Gastrocnemius medialis (tissue), 4 donors: ENCODE measurements around the gene DCHS2. TPM values are rescaled to one million over a fixed set of nuclear protein-coding genes. Genes with fewer than 3 reads are reported as not detected.

ENCODE experiments used
- ATAC-seq, 2 donors: fragments of 150-250 bp; one replicate each; pipeline ENCODE4 v1.9.1; 2016
- DNase-seq, 2 donors: peaks; one replicate each; pipeline ENCODE4 v3.0.0-alpha.2; 2019
- H3K27ac ChIP-seq, 4 donors: fragments of 200-600 bp; sonication (generic); 1 replicate in 1 of 4; 2 replicates in 3 of 4; pipeline ENCODE4 v1.5.1; 2016 to 2018; ENCODE audit warnings: mild to moderate bottlenecking in 2 of 4, moderate library complexity in 1 of 4
- H3K27me3 ChIP-seq, 3 donors: fragments of 200-600 bp; sonication (generic) in 2 of 3; 1 replicate in 1 of 3; 2 replicates in 2 of 3; pipeline versions ENCODE4 v1.5.1 to v1.6.0; 2016 to 2019; ENCODE audit warnings: mild to moderate bottlenecking in 1 of 3, moderate library complexity in 1 of 3
- H3K36me3 ChIP-seq, 2 donors: fragments of 200-600 bp; sonication (generic) in 1 of 2; one replicate each; pipeline ENCODE4 v1.5.1; 2017 to 2018
- H3K4me1 ChIP-seq, 2 donors: fragments of 200-600 bp; sonication (generic) in 1 of 2; one replicate each; pipeline ENCODE4 v1.5.1; 2016 to 2017; ENCODE audit warnings: mild to moderate bottlenecking in 2 of 2
- H3K4me3 ChIP-seq, 4 donors: fragments of 200-600 bp; sonication (generic) in 3 of 4; 1 replicate in 1 of 4; 2 replicates in 3 of 4; pipeline ENCODE4 v1.5.1; 2016 to 2019; ENCODE audit warnings: mild to moderate bottlenecking in 2 of 4
- H3K9me3 ChIP-seq, 3 donors: fragments of 200-600 bp; sonication (generic) in 2 of 3; 1 replicate in 1 of 3; 2 replicates in 2 of 3; pipeline ENCODE4 v1.5.1; 2016 to 2019
- POLR2A ChIP-seq, 2 donors: fragments of 450-650 bp; IDR thresholded peaks; one replicate each; pipeline ENCODE4 v1.6.1; 2017; ENCODE audit warnings: antibody characterized with exemption in 2 of 2, mild to moderate bottlenecking in 2 of 2, moderate library complexity in 2 of 2
- in situ Hi-C, 4 donors: fragments of 200-750 bp; cut with MboI; loops; one replicate each; pipeline versions ENCODE4 v1.15.0 to v1.8.0; 2017; ENCODE audit warnings: low sequenced_read_pairs in 4 of 4
- intact Hi-C: fragments of 100-400 bp; cut with DNase I; formaldehyde crosslinking; loops from one replicate; pipeline ENCODE4 v1.15.1; 2023; ENCODE audit warnings: low total_unique reads
- total RNA-seq, 4 donors: library from RNA; depleted of rRNA; stranded (reverse); fragments of >200 nt; gene quantifications; one replicate each; pipeline versions ENCODE4 v1.1.0 to v1.2.3, GENCODE V29; 2016
- TF ChIP-seq, protein P1 (sequence below), 5 experiments: fragments of 450-650 bp in 3 of 5; fragments of 200-600 bp in 2 of 5; sonication (generic) in 2 of 5; IDR thresholded peaks in 4 of 5; conservative IDR thresholded peaks in 1 of 5; 1 replicate in 4 of 5; 2 replicates in 1 of 5; pipeline ENCODE4 v1.5.1; 2016 to 2019; ENCODE audit warnings: antibody characterized with exemption in 5 of 5, mild to moderate bottlenecking in 3 of 5, moderate library complexity in 3 of 5

DCHS2 gene
- total RNA-seq, 4 donors from 2014 or later = under 0.01 to 0.18 (median 0.04) TPM

DNA sequence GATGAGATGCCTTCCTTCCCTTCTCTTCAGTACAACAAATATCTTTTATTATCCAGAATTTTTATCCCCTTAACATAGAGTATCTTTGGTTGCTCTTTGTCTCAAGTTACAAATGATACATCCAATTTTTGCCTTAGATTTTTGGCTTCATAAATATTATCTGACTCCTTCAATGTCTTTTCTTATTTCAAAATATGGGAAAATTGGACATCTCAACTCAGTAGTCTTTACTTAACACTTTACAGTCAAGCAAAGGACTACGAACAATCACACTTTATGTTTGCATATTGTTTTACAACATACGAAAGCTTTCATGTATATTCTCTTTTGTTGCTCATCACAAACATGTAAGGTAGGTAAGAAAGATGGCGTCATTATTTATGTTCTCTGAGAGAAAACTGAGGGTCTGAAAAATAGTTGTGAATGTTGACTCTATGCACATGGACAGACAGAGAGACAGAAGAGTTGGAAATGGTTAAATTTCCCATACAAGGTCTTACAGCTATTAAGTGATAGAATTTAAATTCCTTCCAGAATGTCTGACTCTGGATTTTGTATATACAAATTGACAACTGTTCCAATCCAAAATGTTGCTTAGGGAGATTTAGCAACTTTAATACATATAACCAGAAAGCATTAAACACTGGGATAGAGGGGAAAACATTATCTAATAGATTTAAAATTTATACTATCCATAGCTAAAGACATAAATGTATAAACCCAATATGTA is 29.4 kb downstream of the DCHS2 start:
- TF ChIP-seq, protein P1, sequence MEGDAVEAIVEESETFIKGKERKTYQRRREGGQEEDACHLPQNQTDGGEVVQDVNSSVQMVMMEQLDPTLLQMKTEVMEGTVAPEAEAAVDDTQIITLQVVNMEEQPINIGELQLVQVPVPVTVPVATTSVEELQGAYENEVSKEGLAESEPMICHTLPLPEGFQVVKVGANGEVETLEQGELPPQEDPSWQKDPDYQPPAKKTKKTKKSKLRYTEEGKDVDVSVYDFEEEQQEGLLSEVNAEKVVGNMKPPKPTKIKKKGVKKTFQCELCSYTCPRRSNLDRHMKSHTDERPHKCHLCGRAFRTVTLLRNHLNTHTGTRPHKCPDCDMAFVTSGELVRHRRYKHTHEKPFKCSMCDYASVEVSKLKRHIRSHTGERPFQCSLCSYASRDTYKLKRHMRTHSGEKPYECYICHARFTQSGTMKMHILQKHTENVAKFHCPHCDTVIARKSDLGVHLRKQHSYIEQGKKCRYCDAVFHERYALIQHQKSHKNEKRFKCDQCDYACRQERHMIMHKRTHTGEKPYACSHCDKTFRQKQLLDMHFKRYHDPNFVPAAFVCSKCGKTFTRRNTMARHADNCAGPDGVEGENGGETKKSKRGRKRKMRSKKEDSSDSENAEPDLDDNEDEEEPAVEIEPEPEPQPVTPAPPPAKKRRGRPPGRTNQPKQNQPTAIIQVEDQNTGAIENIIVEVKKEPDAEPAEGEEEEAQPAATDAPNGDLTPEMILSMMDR (IDR thresholded peaks at IDR 0.05 in 4 of 5, conservative IDR thresholded peaks at IDR 0.05 in 1 of 5) = no peak
- TF ChIP-seq POLR2A (IDR thresholded peaks at IDR 0.05) = no peak
- DNase-seq = no peak
- intact Hi-C loops = no loop called here
- Histone ChIP-seq H3K27ac (no peak overlapping the region), H3K27me3 (no peaks in the 10 kb centered on the region), H3K9me3 (no peaks in the 10 kb centered on the region), H3K4me1 (no peaks in the 10 kb centered on the region), H3K36me3 (no peaks in the 10 kb centered on the region), H3K4me3 (no peak overlapping the region)
- ATAC-seq = no peak
- in situ Hi-C loops = no loop called here

DNA sequence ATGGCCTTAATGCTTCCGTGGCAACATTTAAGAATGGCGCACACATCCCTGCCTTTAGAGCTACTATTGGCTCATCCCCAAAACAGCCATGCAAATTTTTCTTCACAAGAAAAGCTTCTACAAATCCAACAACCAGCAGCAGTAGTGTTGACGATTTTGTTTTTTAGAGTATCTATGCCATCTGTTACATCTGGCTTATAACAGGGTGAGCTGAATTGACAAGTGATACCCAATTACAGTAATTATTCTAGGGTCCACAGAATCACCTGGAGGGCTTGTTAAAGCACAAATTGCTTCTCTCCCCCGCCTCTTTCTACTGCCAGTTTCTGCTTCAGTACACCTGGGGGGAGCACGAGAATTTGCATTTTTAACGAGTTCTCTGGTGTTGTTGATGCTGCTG is 34.1 kb downstream of the DCHS2 start:
- no peaks in the 10 kb centered on the region for H3K36me3 ChIP-seq
- H3K4me3 ChIP-seq = no peak overlapping the region
- no peaks in the 10 kb centered on the region for H3K4me1 ChIP-seq
- H3K27ac ChIP-seq = no peak overlapping the region
- DNase-seq (no peak), ATAC-seq (no peak)
- no peaks in the 10 kb centered on the region for H3K9me3 ChIP-seq
- in situ Hi-C loops = no loop called here
- H3K27me3 ChIP-seq = no peaks in the 10 kb centered on the region
- TF ChIP-seq POLR2A (IDR thresholded peaks at IDR 0.05) = no peak
- TF ChIP-seq, protein P1 (IDR thresholded peaks at IDR 0.05 in 4 of 5, conservative IDR thresholded peaks at IDR 0.05 in 1 of 5) = no peak
- intact Hi-C loops = no loop called here

DNA sequence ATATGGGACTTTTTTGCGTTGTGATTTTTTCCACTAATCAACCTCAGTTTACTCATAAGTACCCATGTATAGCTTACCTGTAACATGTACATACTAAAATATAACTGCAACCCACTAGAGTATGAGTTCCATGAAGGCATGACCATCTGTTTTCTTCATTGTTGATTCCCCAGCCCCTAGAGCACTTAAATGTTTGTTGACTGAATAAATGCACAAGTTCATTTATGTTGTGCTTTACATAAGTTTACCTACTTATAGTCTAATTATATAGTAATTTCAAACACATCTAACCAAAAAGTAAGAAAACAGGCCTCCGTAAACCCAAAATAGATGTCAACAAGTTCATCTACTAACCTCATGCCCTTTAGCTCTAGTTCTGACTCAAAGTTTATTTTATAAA is 34.7 kb downstream of the DCHS2 start:
- H3K36me3 ChIP-seq = no peaks in the 10 kb centered on the region
- H3K4me1 ChIP-seq = no peaks in the 10 kb centered on the region
- ATAC-seq (no peak), DNase-seq (no peak)
- in situ Hi-C loops (no loop called here), intact Hi-C loops (no loop called here)
- no peak for TF ChIP-seq POLR2A (IDR thresholded peaks at IDR 0.05)
- TF ChIP-seq, protein P1 (IDR thresholded peaks at IDR 0.05 in 4 of 5, conservative IDR thresholded peaks at IDR 0.05 in 1 of 5) = no peak
- no peak overlapping the region for H3K4me3 ChIP-seq
- no peaks in the 10 kb centered on the region for H3K27me3 ChIP-seq
- H3K27ac ChIP-seq = no peak overlapping the region
- no peaks in the 10 kb centered on the region for H3K9me3 ChIP-seq

DNA sequence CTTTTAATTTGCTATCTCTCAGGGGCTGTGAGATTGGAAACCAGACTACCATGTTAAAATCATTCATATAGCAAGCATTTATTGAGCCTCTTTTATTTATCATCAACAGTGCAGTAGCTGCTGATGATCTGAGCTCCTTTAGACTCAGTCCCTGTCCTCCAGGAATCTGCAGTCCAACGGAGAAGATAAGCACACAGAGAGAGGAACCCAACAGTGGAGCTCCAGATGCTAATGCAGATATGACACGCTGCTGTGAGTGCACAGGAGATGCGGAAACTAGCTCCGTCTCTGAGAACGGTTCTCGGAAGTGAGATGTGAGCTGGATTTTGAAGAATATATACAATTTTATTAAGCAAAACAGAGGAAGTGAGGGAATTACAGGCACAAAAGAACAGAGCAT is 35.4 kb downstream of the DCHS2 start:
- Histone ChIP-seq H3K27ac (no peak overlapping the region), H3K4me1 (no peaks in the 10 kb centered on the region), H3K4me3 (no peak overlapping the region), H3K27me3 (no peaks in the 10 kb centered on the region), H3K36me3 (no peaks in the 10 kb centered on the region), H3K9me3 (no peaks in the 10 kb centered on the region)
- TF ChIP-seq, protein P1 (IDR thresholded peaks at IDR 0.05 in 4 of 5, conservative IDR thresholded peaks at IDR 0.05 in 1 of 5) = no peak
- TF ChIP-seq POLR2A (IDR thresholded peaks at IDR 0.05) = no peak
- intact Hi-C loops = no loop called here
- in situ Hi-C loops = no loop called here
- DNase-seq = no peak
- no peak for ATAC-seq

DNA sequence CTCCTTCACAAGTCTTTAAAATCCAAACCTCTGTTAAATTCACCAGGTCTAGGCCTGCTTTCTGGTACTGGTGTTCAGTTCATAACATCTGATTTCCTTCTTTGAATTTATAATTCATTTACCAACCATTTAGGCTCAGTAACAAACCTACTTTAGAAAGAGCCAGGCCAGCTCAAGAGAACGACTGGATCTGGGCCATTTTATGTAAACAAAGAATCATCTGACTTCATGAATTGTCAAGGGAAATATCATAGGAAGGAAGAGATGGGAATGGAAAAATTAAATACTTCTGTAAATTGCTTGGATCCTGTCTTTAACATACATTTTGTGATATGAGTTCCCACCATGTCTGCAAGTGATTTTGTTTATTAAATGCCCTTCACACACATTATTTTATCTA is 36.5 kb downstream of the DCHS2 start:
- H3K4me1 ChIP-seq = no peaks in the 10 kb centered on the region
- intact Hi-C loops = no loop called here
- ATAC-seq = no peak

More for the DNA sequence above, 36.5 kb downstream of the DCHS2 start:
- H3K27ac ChIP-seq = no peak overlapping the region
- H3K9me3 ChIP-seq = no peaks in the 10 kb centered on the region
- no peak for TF ChIP-seq POLR2A (IDR thresholded peaks at IDR 0.05)
- TF ChIP-seq, protein P1 (IDR thresholded peaks at IDR 0.05 in 4 of 5, conservative IDR thresholded peaks at IDR 0.05 in 1 of 5) = no peak
- no peaks in the 10 kb centered on the region for H3K36me3 ChIP-seq
- no peak for DNase-seq
- no peaks in the 10 kb centered on the region for H3K27me3 ChIP-seq
- no peak overlapping the region for H3K4me3 ChIP-seq
- in situ Hi-C loops = no loop called here
